ENCODE data around the gene ADAMTS7.
"Not testable (repeated sequence)": the region's sequence is repeated elsewhere in the genome, so short reads cannot be mapped to it uniquely, and the experiment has no call there.

Gene ADAMTS7

GRCh38 chr15:78751602-78751979 is 59.7 kb downstream of the ADAMTS7 start:
- DNase-seq = no peak

- DNase-seq = peak; percentile 57
Observed at GRCh38 chr15:78750974-78751601, 60.2 kb downstream of the ADAMTS7 start.

GRCh38 chr15:78750566-78750965 is 60.7 kb downstream of the ADAMTS7 start:
- no peak for DNase-seq

GRCh38 chr15:78749831-78750230 is 61.4 kb downstream of the ADAMTS7 start:
- DNase-seq = no peak

- not testable (repeated sequence) for DNase-seq
Observed at GRCh38 chr15:78747877-78748276, 63.4 kb downstream of the ADAMTS7 start.

GRCh38 chr15:78741674-78742073 is 69.6 kb downstream of the ADAMTS7 start:
- DNase-seq = not testable (repeated sequence)

- no peak for DNase-seq
Observed at GRCh38 chr15:78740904-78741274, 70.4 kb downstream of the ADAMTS7 start.

- DNase-seq = no peak
Observed at GRCh38 chr15:78739996-78740903, 71.0 kb downstream of the ADAMTS7 start.

- no peak for DNase-seq
Observed at GRCh38 chr15:78739206-78739605, 72.1 kb downstream of the ADAMTS7 start.

GRCh38 chr15:78737931-78738558 is 73.2 kb downstream of the ADAMTS7 start:
- DNase-seq = not testable (repeated sequence)

- DNase-seq = no peak
Observed at GRCh38 chr15:78737187-78737820, 74.0 kb downstream of the ADAMTS7 start.

- DNase-seq = not testable (repeated sequence)
Observed at GRCh38 chr15:78736286-78736685, 75.0 kb downstream of the ADAMTS7 start.

- no peak for DNase-seq
Observed at GRCh38 chr15:78734451-78735064, 76.7 kb downstream of the ADAMTS7 start.

GRCh38 chr15:78732634-78733033 is 78.6 kb downstream of the ADAMTS7 start:
- DNase-seq = no peak

- no peak for DNase-seq
Observed at GRCh38 chr15:78730955-78731354, 80.3 kb downstream of the ADAMTS7 start.

GRCh38 chr15:78728427-78728826 is 82.8 kb downstream of the ADAMTS7 start:
- DNase-seq = not testable (repeated sequence)

GRCh38 chr15:78727561-78727960 is 83.7 kb downstream of the ADAMTS7 start:
- DNase-seq = no peak

- no peak for DNase-seq
Observed at GRCh38 chr15:78726870-78727551, 84.3 kb downstream of the ADAMTS7 start.

- not testable (repeated sequence) for DNase-seq
Observed at GRCh38 chr15:78719819-78720450, 91.3 kb downstream of the ADAMTS7 start.

GRCh38 chr15:78718837-78719236 is 92.4 kb downstream of the ADAMTS7 start:
- no peak for DNase-seq

- DNase-seq = no peak
Observed at GRCh38 chr15:78717956-78718656, 93.2 kb downstream of the ADAMTS7 start.

Data from amniotic stem cell (primary cell).